ENCODE data around the gene TRHDE. TPM values are rescaled to one million over a fixed set of nuclear protein-coding genes. Genes with fewer than 3 reads are reported as not detected.
"Not testable (repeated sequence)": the region's sequence is repeated elsewhere in the genome, so short reads cannot be mapped to it uniquely, and the experiment has no call there.

TRHDE gene
- total RNA-seq, 2 donors from 2014 or later: not detected

DNA sequence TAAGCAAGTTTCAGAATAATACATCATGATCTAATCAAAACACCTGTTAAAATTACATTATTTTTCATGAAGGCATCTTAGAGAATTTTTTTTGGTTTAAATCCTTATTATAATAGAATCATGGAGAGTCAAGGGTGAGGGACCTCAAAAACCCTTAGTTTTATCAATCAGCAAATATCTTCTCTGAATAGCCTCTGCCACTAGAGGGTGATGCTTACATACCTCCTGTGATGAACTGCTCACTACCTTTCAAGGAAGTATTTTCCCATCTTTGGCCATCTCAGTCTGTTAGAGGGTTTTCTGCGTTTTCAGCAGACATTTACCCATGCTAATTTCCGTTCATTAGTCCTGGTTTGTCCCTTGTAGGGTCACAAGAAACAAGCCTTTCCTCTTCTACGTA lies 200.2 kb downstream of the TRHDE start:
- no peaks in the 10 kb centered on the region for H3K36me3 Mint-ChIP-seq (ENCODE audit: insufficient read depth in 2 of 2)
- H3K4me3 Mint-ChIP-seq: no peak overlapping the region
- H3K27me3 Mint-ChIP-seq (ENCODE audit: low read depth): no peaks in the 10 kb centered on the region
- no peaks in the 10 kb centered on the region for H3K4me1 Mint-ChIP-seq (ENCODE audit: low read depth)
- no peak overlapping the region for H3K27ac Mint-ChIP-seq
- DNase-seq (no peak), ATAC-seq (replicated peaks in 1 of 2) (no peak)
- H3K9me3 Mint-ChIP-seq: no peaks in the 10 kb centered on the region

DNA sequence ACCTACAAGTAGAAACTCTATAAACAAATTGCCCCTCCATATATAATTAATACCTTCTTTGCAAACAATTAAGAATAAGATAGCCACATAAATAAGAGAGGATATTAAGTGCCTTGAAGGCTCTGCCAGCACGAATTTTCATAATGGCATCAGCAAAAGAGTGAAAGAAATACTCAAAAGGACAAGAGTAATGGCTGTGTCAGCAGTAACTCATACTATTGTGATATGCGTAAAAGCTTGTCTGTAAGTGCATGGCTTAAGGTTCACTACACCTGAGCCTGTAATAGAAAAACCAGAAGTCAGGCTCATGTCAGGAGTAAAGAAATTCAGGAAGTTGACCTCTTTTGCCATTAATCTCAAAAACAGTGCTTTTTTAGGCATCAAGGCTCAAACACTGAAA lies 204.1 kb downstream of the TRHDE start:
- no peaks in the 10 kb centered on the region for H3K4me1 Mint-ChIP-seq (ENCODE audit: low read depth)
- ATAC-seq (replicated peaks in 1 of 2): no peak

DNA sequence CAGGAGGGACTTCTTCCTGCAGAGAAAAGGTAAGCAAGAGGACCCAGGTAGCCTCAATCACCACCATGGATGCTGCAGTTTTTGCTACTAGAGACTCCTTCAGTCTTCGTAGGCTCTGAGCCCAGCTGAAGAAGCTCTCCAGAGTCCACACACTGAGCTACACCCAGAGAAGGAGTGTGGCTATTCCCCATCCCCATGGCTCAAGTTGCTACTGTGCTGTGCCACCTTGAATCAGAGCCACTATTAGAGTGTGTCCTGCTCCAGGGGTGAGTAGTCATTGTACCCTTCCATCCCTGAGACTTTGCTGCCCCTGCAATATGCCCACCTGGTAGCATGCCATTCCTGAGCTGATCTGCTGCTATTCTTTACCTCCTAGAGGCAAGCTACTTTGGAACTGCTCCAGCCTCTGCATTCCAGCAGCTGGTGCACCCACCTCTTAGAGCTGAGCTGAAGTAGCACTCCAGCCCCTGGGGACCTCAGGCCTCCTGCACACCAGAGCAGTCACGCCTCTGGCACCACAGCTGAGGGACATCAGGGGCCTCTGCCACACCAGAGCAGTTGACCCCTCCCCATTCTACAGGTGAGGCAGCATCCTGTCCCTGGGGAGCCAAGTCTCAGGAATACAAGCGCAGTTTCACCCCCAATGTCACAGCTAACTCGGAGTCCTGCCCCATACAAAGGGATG lies 213.0 kb downstream of the TRHDE start:
- no peak for DNase-seq
- no peak overlapping the region for H3K4me3 Mint-ChIP-seq
- no peaks in the 10 kb centered on the region for H3K4me1 Mint-ChIP-seq (ENCODE audit: low read depth)
- no peak overlapping the region for H3K27ac Mint-ChIP-seq
- no peaks in the 10 kb centered on the region for H3K27me3 Mint-ChIP-seq (ENCODE audit: low read depth)
- H3K9me3 Mint-ChIP-seq: peaks cover 4 to 10% of the 10 kb centered on the region in 2 donors
- ATAC-seq (replicated peaks in 1 of 2): no peak
- H3K36me3 Mint-ChIP-seq (ENCODE audit: insufficient read depth in 2 of 2): peaks cover 0 to 3% of the 10 kb centered on the region in 2 donors

More for the DNA sequence above, 204.1 kb downstream of the TRHDE start:
- Mint-ChIP-seq H3K27ac (no peak overlapping the region), H3K4me3 (no peak overlapping the region), H3K9me3 (no peaks in the 10 kb centered on the region), H3K36me3 (ENCODE audit: insufficient read depth in 2 of 2) (no peaks in the 10 kb centered on the region), H3K27me3 (ENCODE audit: low read depth) (no peaks in the 10 kb centered on the region)
- no peak for DNase-seq

DNA sequence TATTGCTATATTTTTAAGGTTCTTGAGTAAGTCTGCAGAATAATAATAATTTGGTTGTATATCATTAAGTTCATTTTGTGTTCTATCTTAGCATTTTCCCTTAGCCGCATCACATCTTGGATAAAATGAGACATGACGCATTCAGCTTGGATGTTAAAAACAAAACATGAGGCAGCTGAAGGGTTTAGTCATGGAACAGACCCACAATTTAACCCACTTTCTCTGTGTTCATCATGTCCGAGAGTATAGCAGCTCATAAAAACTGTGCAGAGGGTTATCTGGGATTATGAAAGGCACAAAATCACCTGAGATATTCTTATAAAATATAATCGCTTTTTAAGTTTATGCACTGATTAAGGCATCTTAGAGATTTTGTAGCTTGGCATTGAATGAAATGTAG lies 219.3 kb downstream of the TRHDE start:
- H3K9me3 Mint-ChIP-seq: peaks cover 8 to 17% of the 10 kb centered on the region in 2 donors
- no peak for ATAC-seq (replicated peaks in 1 of 2)
- H3K4me3 Mint-ChIP-seq: no peak overlapping the region
- peaks cover 0 to 3% of the 10 kb centered on the region in 2 donors for H3K36me3 Mint-ChIP-seq (ENCODE audit: insufficient read depth in 2 of 2)
- no peak overlapping the region for H3K27ac Mint-ChIP-seq
- no peaks in the 10 kb centered on the region for H3K4me1 Mint-ChIP-seq (ENCODE audit: low read depth)
- no peak for DNase-seq
- H3K27me3 Mint-ChIP-seq (ENCODE audit: low read depth): no peaks in the 10 kb centered on the region

DNA sequence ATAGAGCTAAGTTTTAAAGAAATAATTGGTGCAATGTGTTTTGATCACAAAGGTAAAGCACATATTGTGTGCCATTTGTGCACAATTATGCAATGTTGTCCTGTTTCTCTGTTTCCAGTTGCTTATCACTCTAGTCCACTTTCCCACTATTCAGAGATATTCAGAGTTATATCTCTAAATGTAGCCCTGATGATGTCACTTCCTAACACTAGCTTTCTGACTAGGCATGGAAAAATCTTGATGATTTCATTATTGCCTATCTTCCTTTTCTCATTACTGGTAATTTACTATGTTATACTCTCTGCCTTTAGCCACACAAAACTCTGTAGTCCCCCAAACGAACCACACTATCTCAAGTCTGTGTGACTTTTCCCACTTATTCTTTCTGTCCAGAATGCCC lies 221.2 kb downstream of the TRHDE start:
- Mint-ChIP-seq H3K9me3 (peaks cover 5 to 9% of the 10 kb centered on the region in 2 donors), H3K27ac (no peak overlapping the region), H3K4me1 (ENCODE audit: low read depth) (no peaks in the 10 kb centered on the region), H3K27me3 (ENCODE audit: low read depth) (no peaks in the 10 kb centered on the region), H3K36me3 (ENCODE audit: insufficient read depth in 2 of 2) (no peaks in the 10 kb centered on the region), H3K4me3 (no peak overlapping the region)
- ATAC-seq (replicated peaks in 1 of 2) (no peak), DNase-seq (no peak)

DNA sequence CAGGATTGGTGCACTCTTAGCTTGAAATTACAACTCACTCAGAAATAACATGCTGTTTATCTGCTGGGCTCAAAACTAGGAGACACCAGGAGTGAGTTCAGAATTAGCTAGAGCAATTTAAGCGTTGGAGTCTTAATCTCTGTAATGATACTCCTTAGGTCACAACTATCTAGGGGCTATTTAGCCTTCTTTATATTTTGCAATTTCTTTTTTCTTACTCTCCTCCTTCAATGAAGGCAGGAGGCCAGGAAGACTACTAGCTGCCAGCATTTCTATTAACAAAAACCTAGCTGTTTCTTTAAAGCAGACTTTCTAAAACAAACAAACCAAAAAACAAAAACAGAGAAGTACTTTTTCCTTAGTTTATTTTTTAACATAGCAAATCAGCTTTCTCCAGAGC lies 226.2 kb downstream of the TRHDE start:
- ATAC-seq (replicated peaks in 1 of 2) (no peak), DNase-seq (no peak)
- Mint-ChIP-seq H3K9me3 (peaks cover 5 to 9% of the 10 kb centered on the region in 2 donors), H3K4me3 (no peak overlapping the region), H3K27ac (no peak overlapping the region), H3K36me3 (ENCODE audit: insufficient read depth in 2 of 2) (no peaks in the 10 kb centered on the region), H3K4me1 (ENCODE audit: low read depth) (no peaks in the 10 kb centered on the region), H3K27me3 (ENCODE audit: low read depth) (no peaks in the 10 kb centered on the region)

DNA sequence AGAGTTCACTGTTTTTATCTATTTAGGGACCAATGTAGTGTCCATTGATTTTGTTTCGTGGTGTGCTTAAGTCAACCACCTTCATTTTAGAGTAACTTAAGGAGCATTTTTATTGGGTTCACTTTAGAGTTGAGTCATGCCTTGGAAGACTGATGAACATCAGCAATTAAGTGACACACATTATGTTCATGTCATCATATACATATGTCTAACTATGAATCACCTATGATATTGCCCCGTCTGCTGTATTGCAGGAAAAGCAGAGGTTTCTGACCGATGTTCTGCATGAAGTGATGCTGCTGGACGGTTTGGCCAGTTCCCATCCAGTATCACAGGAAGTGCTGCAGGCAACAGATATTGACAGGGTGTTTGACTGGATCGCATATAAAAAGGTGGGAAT lies 227.1 kb downstream of the TRHDE start:
- Mint-ChIP-seq H3K4me3 (no peak overlapping the region), H3K4me1 (ENCODE audit: low read depth) (no peaks in the 10 kb centered on the region), H3K27ac (no peak overlapping the region), H3K9me3 (peaks cover 3 to 7% of the 10 kb centered on the region in 2 donors), H3K27me3 (ENCODE audit: low read depth) (no peaks in the 10 kb centered on the region), H3K36me3 (ENCODE audit: insufficient read depth in 2 of 2) (no peaks in the 10 kb centered on the region)
- ATAC-seq (replicated peaks in 1 of 2) (no peak), DNase-seq (no peak)

DNA sequence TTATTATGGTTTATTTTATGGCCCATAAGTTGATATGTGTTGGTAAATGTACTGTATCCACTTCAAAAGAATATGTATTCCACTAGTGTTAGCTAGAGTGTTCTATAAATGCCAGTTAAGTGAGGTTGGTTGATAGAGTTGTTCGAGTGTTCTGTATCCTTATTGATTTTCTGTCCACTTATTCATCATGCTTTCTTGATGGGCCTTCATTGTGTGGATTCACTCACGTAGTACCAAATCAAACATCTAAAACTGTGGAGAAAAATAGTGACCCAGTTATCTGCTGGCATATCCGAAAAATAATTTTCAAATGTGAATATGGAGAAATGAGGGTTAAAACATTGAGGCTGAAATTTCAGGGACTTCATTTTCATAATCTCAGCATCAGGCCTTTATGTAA lies 230.4 kb downstream of the TRHDE start:
- Mint-ChIP-seq H3K27me3 (ENCODE audit: low read depth) (no peaks in the 10 kb centered on the region), H3K4me3 (no peak overlapping the region), H3K9me3 (peaks cover 5 to 9% of the 10 kb centered on the region in 2 donors), H3K27ac (no peak overlapping the region), H3K36me3 (ENCODE audit: insufficient read depth in 2 of 2) (no peaks in the 10 kb centered on the region), H3K4me1 (ENCODE audit: low read depth) (no peaks in the 10 kb centered on the region)
- DNase-seq (no peak), ATAC-seq (replicated peaks in 1 of 2) (no peak)

DNA sequence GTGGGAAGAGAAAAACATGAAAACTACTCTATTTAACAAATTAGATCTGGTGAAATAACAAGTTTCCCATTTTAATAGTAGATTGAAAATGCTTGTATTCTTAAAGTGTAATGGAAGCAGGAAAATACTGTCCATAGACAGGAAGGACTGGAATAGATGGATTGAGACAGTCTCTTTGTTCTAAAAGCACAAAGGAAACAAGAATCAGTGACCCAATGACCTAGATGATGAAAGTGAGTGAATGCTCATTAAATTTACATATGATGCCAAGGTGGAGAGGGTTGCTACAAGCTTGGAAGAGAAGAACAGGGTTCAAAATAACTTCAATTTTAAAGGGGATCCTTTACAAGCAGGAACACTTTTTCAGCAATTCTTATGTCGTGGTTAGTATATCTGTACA lies 233.1 kb downstream of the TRHDE start:
- ATAC-seq (replicated peaks in 1 of 2): no peak
- no peaks in the 10 kb centered on the region for H3K27me3 Mint-ChIP-seq (ENCODE audit: low read depth)
- no peak for DNase-seq
- H3K27ac Mint-ChIP-seq: no peak overlapping the region
- peaks cover 14 to 15% of the 10 kb centered on the region in 2 donors for H3K9me3 Mint-ChIP-seq
- H3K4me3 Mint-ChIP-seq: no peak overlapping the region
- H3K4me1 Mint-ChIP-seq (ENCODE audit: low read depth): no peaks in the 10 kb centered on the region
- no peaks in the 10 kb centered on the region for H3K36me3 Mint-ChIP-seq (ENCODE audit: insufficient read depth in 2 of 2)

DNA sequence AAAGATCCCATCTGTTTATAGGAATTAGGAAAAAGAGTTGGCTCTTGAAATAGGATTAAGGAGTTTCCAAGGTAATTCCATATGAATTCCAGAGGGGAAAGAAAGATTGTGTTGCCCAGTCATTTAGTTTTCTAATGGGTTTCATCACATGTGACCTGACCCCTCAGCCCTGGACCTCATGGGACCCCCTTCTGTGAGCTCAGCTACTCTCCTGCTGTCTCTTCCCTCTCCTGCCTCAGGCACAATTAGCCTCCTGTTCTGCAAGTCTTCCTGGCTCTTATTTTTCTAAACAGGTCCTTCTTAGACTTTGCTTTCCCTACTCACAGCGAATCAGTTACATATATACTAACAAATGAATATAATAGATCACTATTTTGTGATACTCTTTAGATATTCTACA lies 237.7 kb downstream of the TRHDE start:
- H3K27me3 Mint-ChIP-seq (ENCODE audit: low read depth): no peaks in the 10 kb centered on the region
- no peaks in the 10 kb centered on the region for H3K4me1 Mint-ChIP-seq (ENCODE audit: low read depth)
- no peak overlapping the region for H3K4me3 Mint-ChIP-seq
- H3K27ac Mint-ChIP-seq: no peak overlapping the region
- H3K36me3 Mint-ChIP-seq (ENCODE audit: insufficient read depth in 2 of 2): no peaks in the 10 kb centered on the region
- peaks cover 14 to 15% of the 10 kb centered on the region in 2 donors for H3K9me3 Mint-ChIP-seq
- ATAC-seq (replicated peaks in 1 of 2): no peak
- no peak for DNase-seq

DNA sequence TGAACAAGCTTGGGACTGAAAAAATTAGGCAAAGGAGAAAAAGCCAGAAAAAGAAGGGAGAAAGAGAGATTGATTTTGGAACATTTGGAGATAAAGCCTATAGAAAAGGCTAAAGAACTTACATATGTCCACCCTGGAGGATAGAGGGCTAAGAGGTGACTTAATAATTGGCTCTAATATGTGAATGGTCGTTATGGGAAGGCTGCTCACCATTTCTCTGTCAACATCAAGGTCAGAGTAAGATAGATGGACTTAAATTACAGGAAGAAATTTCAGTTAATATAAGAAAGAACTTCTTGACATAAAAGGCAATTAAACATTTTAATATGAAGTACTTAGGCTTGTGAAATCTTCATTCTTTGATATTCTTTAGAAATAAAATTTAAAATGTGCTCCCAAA lies 238.6 kb downstream of the TRHDE start:
- DNase-seq: no peak
- Mint-ChIP-seq H3K9me3 (peaks cover 14 to 15% of the 10 kb centered on the region in 2 donors), H3K4me1 (ENCODE audit: low read depth) (no peaks in the 10 kb centered on the region), H3K27ac (no peak overlapping the region), H3K4me3 (no peak overlapping the region), H3K27me3 (ENCODE audit: low read depth) (no peaks in the 10 kb centered on the region), H3K36me3 (ENCODE audit: insufficient read depth in 2 of 2) (no peaks in the 10 kb centered on the region)
- no peak for ATAC-seq (replicated peaks in 1 of 2)

DNA sequence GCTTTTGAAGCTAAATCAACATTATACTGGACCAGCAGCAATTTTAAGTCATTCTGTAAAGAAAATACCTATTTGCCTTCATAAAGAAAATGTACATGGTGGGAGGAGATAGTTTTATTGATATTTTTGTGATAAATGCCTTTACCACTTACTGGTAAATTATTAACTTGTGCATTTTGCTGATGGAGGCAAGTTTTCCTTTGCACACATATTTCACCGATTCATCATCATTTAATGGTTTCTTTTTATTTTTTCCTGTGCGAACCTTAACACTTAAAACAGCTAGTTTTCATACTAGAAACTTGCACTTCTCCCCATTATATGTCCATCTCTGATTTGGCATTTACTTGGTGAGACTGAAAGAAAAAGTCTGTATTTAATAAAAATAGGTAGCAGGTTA lies 239.3 kb downstream of the TRHDE start:
- Mint-ChIP-seq H3K9me3 (peaks cover 14 to 15% of the 10 kb centered on the region in 2 donors), H3K4me3 (no peak overlapping the region), H3K27me3 (ENCODE audit: low read depth) (no peaks in the 10 kb centered on the region), H3K27ac (no peak overlapping the region), H3K36me3 (ENCODE audit: insufficient read depth in 2 of 2) (no peaks in the 10 kb centered on the region), H3K4me1 (ENCODE audit: low read depth) (no peaks in the 10 kb centered on the region)
- DNase-seq: no peak
- no peak for ATAC-seq (replicated peaks in 1 of 2)

DNA sequence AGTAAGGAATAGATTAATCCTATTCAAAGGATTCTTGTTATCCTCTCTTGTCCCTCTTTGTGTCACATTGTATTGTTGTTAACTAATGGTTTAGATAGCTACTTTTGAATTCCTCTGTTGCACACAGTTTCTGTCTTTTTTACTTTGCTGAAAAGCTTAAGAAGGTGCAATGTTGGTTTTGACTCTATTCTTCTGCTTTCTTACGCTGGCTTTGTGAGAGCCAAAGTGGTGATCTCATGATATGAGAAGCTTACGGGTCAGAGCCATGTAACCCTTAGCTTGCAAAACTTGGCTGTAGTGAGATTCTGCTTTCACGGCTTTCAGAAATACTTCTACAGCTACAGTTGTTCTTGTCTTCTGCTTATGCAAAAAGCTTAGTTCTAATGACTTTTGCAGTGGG lies 239.7 kb downstream of the TRHDE start:
- Mint-ChIP-seq H3K36me3 (ENCODE audit: insufficient read depth in 2 of 2) (no peaks in the 10 kb centered on the region), H3K4me3 (no peak overlapping the region), H3K27me3 (ENCODE audit: low read depth) (no peaks in the 10 kb centered on the region), H3K9me3 (peaks cover 11 to 14% of the 10 kb centered on the region in 2 donors), H3K4me1 (ENCODE audit: low read depth) (no peaks in the 10 kb centered on the region), H3K27ac (no peak overlapping the region)
- ATAC-seq (replicated peaks in 1 of 2) (no peak), DNase-seq (no peak)

DNA sequence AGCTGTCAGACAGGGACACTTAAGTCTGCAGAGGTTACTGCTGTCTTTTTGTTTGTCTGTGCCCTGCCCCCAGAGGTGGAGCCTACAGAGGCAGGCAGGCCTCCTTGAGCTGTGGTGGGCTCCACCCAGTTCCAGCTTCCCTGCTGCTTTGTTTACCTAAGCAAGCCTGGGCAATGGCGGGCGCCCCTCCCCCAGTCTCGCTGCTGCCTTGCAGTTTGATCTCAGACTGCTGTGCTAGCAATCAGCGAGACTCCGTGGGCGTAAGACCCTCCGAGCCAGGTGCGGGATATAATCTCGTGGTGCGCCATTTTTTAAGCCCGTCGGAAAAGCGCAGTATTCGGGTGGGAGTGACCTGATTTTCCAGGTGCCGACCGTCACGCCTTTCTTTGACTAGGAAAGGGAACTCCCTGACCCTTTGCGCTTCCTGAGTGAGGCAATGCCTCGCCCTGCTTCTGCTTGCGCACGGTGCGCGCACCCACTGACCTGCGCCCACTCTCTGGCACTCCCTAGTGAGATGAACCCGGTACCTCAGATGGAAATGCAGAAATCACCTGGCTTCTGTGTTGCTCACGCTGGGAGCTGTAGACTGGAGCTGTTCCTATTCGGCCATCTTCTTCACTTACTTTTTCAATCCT lies 248.0 kb downstream of the TRHDE start:
- H3K36me3 Mint-ChIP-seq (ENCODE audit: insufficient read depth in 2 of 2); H3K9me3 Mint-ChIP-seq; H3K4me3 Mint-ChIP-seq; H3K4me1 Mint-ChIP-seq (ENCODE audit: low read depth); DNase-seq; H3K27me3 Mint-ChIP-seq (ENCODE audit: low read depth); ATAC-seq (replicated peaks in 1 of 2); H3K27ac Mint-ChIP-seq: not testable (repeated sequence)

All from activated T-cell treated with anti-CD3 and anti-CD28 coated beads, Interleukin-2, amount 50 U/mL, for 72 hours (primary cell).